DOHH2 (cell line): ENCODE results near the gene KDM4C.

Experiments used
- H3F3A ChIP-seq: fragments of 200-600 bp; sonication (generic), shearing (Covaris generic); 2 replicates; pipeline ENCODE4 v1.6.0; 2016; ENCODE audit warnings: antibody characterized with exemption, mild to moderate bottlenecking; ENCODE audit not compliant: control insufficient read depth, insufficient read depth
- H3K27ac ChIP-seq: fragments of 200-600 bp; sonication (generic); 2 replicates; pipeline ENCODE4 v1.5.1; 2014; ENCODE audit warnings: low read depth, mild to moderate bottlenecking, low read length, moderate library complexity
- H3K27me3 ChIP-seq: fragments of 200-600 bp; sonication (generic); 2 replicates; pipeline ENCODE4 v1.6.1; 2014; ENCODE audit warnings: mild to moderate bottlenecking, low read length, mixed read lengths; ENCODE audit not compliant: control insufficient read depth
- H3K36me3 ChIP-seq: fragments of 200-600 bp; sonication (generic); 2 replicates; pipeline ENCODE4 v1.6.1; 2014; ENCODE audit warnings: mild to moderate bottlenecking, low read length, moderate library complexity, mixed read lengths; ENCODE audit not compliant: control insufficient read depth
- H3K4me1 ChIP-seq: fragments of 200-600 bp; sonication (generic); 2 replicates; pipeline ENCODE4 v1.6.1; 2014; ENCODE audit warnings: mild to moderate bottlenecking, low read length, mixed read lengths; ENCODE audit not compliant: control insufficient read depth
- H3K4me2 ChIP-seq: fragments of 200-600 bp; sonication (generic); 2 replicates; pipeline ENCODE4 v1.6.0; 2014; ENCODE audit warnings: mild to moderate bottlenecking, low read length, moderate library complexity
- H3K4me3 ChIP-seq: fragments of 200-600 bp; sonication (generic); 2 replicates; pipeline ENCODE4 v1.5.1; 2014; ENCODE audit warnings: mild to moderate bottlenecking, low read length, mixed read lengths
- H3K79me2 ChIP-seq: fragments of 200-600 bp; sonication (generic); 2 replicates; pipeline ENCODE4 v1.6.1; 2014; ENCODE audit warnings: mild to moderate bottlenecking, low read length, mixed read lengths; ENCODE audit not compliant: control insufficient read depth
- H3K9me2 ChIP-seq: fragments of 200-600 bp; sonication (generic); replicated peaks from 2 replicates; pipeline ENCODE4 v1.6.1; 2014; ENCODE audit warnings: mild to moderate bottlenecking, low read length, mixed read lengths; ENCODE audit not compliant: control insufficient read depth
- H3K9me3 ChIP-seq: fragments of 200-600 bp; sonication (generic); 2 replicates; pipeline ENCODE4 v1.6.1; 2014; ENCODE audit warnings: antibody characterized with exemption, low read length, mixed read lengths; ENCODE audit not compliant: control insufficient read depth, insufficient read depth
- H4K20me1 ChIP-seq: fragments of 200-600 bp; sonication (generic); 2 replicates; pipeline ENCODE4 v1.6.0; 2014; ENCODE audit warnings: low read depth, mild to moderate bottlenecking, antibody characterized with exemption, low read length, moderate library complexity; ENCODE audit not compliant: control insufficient read depth, insufficient read depth
- EZH2phosphoT487 ChIP-seq: fragments of 200-600 bp; sonication (generic); IDR thresholded peaks from 2 replicates; pipeline ENCODE4 v1.6.1; 2017; ENCODE audit warnings: borderline replicate concordance, mild to moderate bottlenecking, antibody characterized with exemption, low read length, moderate library complexity, mixed read lengths
- TF ChIP-seq, protein P1 (sequence below): fragments of 200-600 bp; sonication (generic); IDR thresholded peaks from one replicate; pipeline ENCODE4 v1.5.1; 2014; ENCODE audit warnings: antibody characterized with exemption, mild to moderate bottlenecking, low read depth, low read length; ENCODE audit not compliant: poor library complexity, severe bottlenecking

The KDM4C gene

DNA sequence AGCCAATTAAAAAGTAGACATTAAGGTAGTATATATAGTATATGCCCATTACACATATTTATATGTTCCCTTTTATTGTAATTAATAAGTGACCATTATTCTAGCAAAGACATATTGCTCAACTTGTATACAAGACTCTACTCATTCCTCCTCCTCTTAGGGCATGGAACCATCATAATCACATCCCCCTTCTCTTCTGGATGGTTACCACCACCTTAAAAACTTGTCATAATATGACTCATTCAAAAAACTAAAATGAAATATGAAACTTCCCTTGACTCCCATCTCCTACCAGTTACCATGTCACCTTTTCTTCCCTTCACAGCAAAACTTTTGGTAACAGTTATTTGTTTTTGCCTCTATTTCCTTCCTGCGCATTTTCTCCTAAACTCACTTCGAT is 438.7 kb downstream of the KDM4C start:
- H3K9me2 ChIP-seq = no peaks in the 10 kb centered on the region
- no peaks in the 10 kb centered on the region for H3F3A ChIP-seq
- H3K4me3 ChIP-seq = no peak overlapping the region

DNA sequence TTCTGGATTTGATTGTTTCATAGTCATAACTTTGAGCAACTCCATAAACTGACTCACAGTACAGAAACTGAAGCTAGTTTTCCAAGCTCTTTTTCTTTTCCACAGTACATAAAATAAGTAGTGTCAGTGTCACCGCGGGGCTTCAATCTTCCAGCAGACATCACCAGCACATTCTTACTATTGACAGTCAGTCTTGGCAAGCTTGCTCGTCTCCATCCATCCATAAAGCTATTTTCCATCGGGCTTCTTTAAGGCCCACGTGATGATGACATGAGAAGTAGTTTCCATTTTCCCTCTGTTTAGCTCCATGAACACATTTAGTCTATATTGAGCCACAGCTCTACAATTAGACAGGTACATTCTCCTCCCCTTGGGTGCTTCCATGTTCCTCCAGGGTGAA is 443.4 kb downstream of the KDM4C start:
- no peaks in the 10 kb centered on the region for H3K36me3 ChIP-seq
- no peak overlapping the region for H3K4me2 ChIP-seq
- no peak overlapping the region for H3K4me3 ChIP-seq
- no peaks in the 10 kb centered on the region for H3K27me3 ChIP-seq
- H3K27ac ChIP-seq = no peak overlapping the region
- no peaks in the 10 kb centered on the region for H3K9me3 ChIP-seq
- no peaks in the 10 kb centered on the region for H3K4me1 ChIP-seq
- H3K79me2 ChIP-seq = no peaks in the 10 kb centered on the region
- no peaks in the 10 kb centered on the region for H3K9me2 ChIP-seq
- no peaks in the 10 kb centered on the region for H3F3A ChIP-seq
- TF ChIP-seq EZH2phosphoT487 = no peak
- TF ChIP-seq, protein P1, sequence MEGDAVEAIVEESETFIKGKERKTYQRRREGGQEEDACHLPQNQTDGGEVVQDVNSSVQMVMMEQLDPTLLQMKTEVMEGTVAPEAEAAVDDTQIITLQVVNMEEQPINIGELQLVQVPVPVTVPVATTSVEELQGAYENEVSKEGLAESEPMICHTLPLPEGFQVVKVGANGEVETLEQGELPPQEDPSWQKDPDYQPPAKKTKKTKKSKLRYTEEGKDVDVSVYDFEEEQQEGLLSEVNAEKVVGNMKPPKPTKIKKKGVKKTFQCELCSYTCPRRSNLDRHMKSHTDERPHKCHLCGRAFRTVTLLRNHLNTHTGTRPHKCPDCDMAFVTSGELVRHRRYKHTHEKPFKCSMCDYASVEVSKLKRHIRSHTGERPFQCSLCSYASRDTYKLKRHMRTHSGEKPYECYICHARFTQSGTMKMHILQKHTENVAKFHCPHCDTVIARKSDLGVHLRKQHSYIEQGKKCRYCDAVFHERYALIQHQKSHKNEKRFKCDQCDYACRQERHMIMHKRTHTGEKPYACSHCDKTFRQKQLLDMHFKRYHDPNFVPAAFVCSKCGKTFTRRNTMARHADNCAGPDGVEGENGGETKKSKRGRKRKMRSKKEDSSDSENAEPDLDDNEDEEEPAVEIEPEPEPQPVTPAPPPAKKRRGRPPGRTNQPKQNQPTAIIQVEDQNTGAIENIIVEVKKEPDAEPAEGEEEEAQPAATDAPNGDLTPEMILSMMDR = no peak
- no peaks in the 10 kb centered on the region for H4K20me1 ChIP-seq

More for the DNA sequence above, 438.7 kb downstream of the KDM4C start:
- Histone ChIP-seq H3K36me3 (no peaks in the 10 kb centered on the region), H3K9me3 (no peaks in the 10 kb centered on the region), H3K27me3 (no peaks in the 10 kb centered on the region), H4K20me1 (no peaks in the 10 kb centered on the region), H3K79me2 (no peaks in the 10 kb centered on the region), H3K27ac (no peak overlapping the region), H3K4me2 (no peak overlapping the region), H3K4me1 (no peaks in the 10 kb centered on the region)
- TF ChIP-seq EZH2phosphoT487 = no peak
- TF ChIP-seq, protein P1 = no peak

DNA sequence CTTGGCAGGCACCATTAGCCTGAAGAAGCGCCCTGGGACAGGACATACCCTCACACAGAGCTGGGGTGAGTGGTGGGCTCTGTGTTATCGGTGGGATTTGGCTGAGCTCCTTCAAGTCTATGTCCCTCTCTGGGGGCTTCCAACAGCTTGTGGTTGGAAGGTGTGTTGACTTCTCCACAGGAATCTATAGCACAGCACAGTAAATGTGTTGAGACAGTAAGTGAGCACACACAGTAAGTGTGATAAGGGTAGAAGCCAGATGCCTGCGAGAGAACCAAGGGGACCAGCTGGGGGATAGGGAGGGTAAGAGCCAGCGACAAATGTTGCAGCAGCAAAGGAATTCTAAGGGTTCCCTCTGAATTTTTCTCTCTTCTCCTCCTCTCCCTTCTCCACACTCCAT is 448.0 kb downstream of the KDM4C start:
- Histone ChIP-seq H3K4me3 (no peak overlapping the region), H3K27ac (no peak overlapping the region), H3K4me1 (no peaks in the 10 kb centered on the region), H3K36me3 (no peaks in the 10 kb centered on the region), H4K20me1 (no peaks in the 10 kb centered on the region), H3F3A (no peaks in the 10 kb centered on the region), H3K9me2 (no peaks in the 10 kb centered on the region), H3K9me3 (no peaks in the 10 kb centered on the region), H3K4me2 (no peak overlapping the region), H3K79me2 (no peaks in the 10 kb centered on the region), H3K27me3 (no peaks in the 10 kb centered on the region)
- TF ChIP-seq EZH2phosphoT487 = no peak
- TF ChIP-seq, protein P1 = no peak
